ENCODE measurements around the gene SOX14.

Gene SOX14

DNA sequence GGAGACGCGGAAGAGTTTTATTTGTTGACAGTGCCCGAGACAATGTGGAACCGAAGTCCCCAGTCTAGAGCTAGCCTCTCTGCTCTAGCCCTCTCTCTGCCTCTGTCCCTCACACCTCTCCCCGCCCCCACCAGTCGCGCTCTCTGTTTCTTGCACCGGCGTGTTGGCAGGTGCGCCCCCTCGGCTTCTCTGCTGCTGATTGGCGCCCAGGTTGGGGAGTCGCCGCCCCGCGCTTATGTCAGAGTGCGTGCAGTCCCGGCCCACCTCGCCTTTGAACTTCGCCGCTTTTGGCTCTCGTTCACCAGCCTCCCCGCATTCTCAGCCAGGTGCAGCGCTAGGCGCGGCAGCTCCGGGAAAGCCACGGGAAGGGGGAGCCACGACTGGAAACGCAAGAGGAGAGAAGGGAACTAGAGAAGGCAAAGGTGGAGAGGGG lies at the start of gene SOX14:
Gene SOX14, plus strand, starts transcription at position 315 of the 433 bp plus-strand sequence. CDS start 470 bp downstream, outside the sequence.
- DNase-seq: no peak

DNA sequence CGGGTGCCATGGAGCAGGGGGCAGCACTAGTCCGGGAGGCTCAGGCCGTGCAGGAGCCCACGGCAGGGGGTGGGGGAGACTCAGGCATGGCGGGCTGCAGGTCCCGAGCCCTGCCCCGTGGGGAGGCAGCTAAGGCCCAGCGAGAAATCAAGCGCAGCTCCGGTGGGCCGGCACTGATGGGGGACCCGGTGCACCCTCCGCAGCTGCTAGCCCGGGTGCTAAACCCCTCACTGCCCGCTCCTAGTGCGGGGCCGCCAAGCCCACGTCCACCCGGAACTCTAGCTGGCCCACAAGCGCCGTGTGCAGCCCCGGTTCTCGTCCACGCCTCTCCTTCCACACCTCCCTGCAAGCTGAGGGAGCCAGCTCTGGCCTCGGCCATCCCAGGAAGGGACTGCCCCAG lies 49.6 kb upstream of the SOX14 start:
- DNase-seq: no peak

DNA sequence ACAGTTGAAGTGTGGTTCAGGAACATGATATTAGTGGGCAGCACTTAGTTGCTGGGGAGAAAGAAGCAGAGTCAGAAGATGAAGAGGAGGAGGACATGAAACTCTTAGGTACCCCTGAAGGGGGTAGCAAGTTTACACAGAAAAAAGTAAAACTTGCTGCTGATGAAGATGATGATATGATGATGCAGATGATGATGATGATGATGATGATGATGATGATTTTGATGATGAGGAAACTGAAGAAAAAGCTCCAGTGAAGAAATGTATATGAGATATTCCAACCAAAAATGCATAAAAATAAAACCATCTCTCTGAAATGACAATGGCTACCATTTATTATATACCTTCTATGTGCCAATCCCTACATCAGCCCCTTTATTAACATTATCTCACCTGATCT lies 39.9 kb upstream of the SOX14 start:
- DNase-seq: no peak

DNA sequence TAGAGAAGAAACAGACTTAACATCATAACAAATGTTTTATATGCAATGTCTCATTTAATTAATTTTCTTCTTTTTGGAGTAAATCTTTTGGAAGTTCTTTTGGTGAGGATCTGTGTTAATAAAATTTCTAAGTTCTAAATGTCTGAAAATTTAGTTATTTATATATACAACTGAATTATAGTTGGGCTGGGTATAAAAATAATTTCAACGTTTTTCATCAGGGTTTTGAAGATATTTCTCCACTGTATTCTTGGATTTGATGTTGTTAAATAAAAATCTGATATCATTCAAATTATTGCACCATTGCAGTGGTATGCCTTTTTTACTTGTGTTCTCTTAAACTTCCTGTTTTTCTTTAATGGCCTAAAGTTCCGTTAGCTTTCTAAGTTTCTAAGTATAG lies 26.9 kb upstream of the SOX14 start:
- DNase-seq: no peak

DNA sequence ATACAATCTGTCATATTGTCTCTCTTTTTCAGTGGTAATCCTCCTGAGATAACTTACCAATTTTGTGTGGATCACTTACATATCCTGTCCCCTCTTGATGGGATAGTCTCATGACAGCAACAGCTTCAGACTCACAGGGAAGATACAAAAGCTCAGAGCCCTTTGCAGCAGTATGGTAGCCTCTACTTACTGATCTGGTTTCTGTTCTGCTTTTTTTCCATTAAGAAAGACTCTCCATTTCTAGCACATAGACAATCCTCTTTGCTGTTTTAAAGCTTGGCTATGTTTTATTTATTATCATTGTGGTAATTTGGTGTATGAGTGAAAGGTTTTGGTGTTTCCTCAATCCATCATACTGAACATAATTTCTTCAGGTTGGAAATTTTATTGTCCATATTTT lies 25.4 kb upstream of the SOX14 start:
- no peak for DNase-seq

DNA sequence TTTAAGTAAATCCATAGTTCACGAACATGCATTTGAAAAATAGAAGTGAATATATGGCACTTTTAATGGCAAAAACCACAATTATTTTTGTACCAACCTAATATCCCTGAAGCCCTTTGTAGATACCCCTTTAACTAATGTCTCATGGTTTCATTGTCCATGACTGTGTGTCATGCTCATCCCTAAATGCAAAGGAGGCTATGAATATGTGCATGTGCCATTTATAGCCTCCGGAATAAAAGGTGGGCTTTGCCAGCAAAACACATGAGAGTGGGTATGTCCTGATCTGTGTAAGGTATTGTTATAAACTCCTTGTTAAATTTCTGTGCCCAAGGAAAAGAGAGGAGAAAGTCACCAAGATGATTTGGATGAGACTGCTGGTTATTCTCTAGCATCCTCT lies 20.5 kb upstream of the SOX14 start:
- no peak for DNase-seq

DNA sequence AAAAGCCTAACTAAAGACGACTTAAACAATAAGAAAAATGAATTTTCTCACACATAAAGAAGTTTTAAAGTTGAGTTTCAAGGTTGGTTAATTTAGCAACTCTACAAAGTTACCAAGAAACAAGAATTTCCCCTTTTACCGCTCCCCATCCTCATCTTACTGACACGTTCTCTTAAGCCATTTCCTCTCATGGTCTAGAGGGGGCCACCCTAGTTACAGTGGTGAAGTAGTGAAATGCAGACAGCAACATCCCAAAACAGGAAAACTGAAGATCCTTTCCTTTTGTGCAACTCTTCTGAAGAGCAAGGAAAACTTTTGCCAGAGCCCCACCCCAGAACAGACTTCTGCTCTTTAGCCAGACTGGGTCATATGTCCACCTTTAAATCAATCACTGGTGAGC lies 17.3 kb upstream of the SOX14 start:
- no peak for DNase-seq

DNA sequence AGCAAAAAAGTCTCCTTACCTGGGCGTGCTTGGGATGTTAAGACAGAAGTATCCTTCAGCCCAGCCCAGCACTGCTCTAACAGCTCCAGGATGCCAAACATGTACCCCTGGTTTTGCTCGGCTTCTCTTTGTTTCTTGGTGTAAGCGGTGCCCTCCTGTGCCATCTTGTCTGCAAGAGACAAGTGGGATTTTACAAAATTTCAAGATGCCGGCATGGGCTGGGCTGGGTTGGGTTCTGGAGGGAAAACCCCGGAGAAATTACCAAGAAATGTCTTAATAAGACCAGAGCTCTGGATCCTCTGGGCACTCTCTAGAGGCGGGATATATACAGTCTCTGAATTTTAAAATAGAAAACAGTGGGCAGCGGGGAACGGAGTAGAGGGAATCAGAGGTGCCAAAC lies 4.6 kb upstream of the SOX14 start:
- DNase-seq: no peak

DNA sequence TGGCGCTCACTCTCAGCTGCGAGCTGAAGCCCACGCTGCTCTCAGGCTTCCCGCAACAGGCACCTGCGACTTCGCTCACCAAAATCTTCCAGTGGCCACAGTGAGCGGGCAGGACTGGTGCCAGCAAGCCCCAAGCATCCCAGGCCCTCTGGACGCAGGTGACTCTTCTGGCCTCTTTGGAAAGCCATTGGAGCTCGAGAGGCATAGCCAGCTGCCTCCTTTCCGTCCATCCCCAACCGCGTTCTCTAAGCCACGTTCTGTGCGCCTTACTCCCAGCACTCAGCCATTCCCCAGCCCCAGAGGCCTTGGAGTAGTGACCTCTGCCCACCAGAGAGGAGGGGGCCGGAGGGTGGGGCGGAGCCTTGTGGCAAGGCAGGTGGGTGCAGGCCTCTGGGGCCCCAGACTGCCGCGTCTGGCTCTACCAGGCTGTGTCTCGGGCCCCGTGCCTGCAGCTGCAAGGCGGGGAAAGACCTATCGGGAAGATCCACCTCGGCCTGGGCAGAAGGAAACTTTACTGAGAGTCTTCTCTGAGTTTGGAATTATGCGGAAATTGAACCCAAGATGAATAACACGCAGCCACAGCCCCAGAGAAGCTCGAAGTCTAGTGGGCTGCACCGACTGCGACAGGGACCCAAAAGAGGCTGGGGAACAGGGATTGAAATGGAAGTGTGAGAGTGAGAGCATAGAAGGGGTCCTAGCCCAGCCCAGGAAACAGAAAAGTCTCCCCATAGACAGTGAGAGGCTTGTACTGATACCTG lies 3.6 kb upstream of the SOX14 start:
- no peak for DNase-seq

DNA sequence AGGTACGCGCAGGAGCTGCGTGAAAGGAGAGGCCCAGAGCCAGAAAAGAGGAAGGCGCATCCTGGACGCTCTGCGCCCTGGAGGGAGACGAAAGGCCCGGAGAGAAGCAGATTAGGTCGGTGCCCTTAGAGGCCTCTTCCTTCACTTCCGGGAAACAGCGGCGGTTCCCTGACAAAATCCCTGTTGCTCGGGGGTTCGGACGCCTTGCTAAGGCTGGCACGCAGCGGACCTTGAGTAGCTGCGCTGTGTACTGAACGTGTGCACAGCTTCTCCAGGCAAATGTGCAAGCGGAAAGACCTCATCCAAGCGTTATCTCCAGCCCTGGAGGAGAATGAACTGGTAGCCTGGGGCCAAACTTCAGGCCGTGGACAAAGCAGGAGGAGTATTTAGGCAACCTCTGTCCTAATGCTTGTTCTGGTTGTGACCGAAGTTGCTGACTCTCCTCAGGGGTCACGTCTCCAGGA lies 3.0 kb upstream of the SOX14 start:
- DNase-seq: no peak

DNA sequence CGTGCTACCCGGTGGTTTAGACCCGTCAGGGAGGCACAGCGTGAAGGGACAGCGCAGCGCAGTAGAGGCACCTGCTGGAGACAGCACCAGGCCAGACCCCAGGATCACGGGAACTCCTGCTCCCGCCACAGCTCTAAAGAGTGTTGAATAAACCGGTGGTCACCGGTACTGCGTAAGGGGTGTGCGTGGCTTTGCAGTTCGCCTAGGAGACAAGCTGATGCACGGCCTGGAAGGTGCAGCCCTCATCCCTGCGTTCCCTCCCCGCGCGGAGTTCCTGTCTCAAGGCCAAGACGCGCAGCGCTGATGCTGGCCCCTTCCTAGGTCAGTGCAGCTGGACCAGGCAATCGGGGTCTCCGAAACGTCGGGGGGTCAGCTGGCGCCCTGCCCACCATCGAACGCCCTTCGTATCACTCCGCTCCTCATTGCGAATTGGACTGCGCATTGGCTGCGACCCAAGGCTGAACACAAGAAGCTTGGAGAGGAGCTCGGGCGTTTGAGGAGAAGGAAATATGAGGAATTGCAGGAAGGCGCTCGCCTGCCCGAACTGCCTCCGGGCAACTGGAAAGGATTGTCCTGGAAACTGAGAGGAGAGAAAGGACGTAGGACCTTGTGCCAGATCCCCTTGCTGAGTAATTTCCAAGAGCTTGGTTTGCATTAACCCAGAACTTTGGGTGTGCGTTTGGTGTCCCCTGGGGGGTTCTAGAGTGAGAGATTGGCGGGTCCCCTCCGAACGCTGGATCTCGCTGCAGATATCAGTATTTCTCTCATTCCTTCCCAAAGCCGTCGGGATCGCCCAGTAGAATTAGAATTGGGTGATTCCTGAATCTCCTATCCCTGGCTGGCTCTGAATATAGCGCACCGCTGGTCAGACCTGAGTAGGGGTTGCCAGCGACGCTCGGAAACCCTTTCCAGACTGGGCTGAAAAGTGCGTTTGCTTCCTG lies 2.3 kb upstream of the SOX14 start:
- no peak for DNase-seq

DNA sequence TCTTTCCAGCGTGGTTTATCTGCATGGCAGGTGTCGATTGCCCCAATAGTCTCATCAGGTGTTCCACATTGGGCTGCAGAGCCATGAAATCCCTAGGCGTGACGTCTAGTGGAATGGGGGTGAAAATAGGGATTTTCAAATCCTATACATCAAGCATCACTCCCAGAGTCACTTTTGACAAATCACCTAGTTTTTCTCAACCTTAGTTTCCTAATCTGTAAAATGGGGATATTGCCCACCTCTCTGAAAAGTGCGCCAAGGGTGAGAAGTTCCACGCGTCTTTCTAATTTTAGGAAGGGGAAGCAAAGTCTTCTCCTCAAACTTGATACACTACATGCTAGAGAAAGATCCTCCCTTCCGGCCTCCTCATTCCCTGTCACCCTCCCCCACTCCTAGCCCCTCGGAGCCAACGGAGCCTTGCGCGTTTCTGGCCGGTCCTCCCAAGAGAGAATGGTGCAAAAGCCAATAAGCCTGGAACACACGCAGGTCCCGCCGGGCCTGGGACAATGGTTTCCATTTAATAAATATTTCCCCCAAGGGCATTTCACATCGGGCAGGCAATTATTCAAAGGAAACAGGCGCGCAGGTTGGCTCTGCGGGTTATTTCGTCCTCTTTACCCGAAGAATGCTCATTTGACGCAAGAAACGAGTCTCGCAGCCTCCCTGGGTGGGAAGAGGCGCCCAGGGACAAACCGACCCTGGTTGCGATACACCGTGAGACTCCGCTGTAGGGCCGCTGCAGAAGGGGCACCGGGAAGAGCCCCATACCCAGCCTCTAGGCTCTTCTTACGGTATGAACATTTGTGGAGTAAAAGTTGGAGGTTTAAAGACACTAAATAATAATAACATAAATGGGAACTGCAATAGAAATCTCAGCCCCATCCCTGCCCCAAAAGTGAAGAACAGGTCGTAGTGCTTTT lies 1.2 kb upstream of the SOX14 start:
- DNase-seq: no peak

DNA sequence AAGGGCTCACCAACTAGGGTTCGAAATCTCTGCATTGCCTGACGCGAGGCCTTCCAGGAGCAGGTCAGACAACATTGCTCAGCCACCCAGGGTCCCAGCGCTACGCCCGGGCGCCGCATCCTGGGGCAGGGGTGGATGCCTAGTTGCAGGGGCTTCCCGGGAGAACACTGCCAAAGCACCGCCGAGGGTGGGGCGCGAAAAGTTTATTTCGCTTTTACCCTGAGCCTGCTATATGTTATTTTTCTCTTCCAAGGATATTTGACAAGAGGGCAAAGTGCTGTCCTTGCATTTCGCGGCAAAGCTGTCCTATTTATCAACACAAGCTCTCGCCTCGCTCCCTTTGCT lies 549 bp upstream of the SOX14 start:
- DNase-seq: no peak

DNA sequence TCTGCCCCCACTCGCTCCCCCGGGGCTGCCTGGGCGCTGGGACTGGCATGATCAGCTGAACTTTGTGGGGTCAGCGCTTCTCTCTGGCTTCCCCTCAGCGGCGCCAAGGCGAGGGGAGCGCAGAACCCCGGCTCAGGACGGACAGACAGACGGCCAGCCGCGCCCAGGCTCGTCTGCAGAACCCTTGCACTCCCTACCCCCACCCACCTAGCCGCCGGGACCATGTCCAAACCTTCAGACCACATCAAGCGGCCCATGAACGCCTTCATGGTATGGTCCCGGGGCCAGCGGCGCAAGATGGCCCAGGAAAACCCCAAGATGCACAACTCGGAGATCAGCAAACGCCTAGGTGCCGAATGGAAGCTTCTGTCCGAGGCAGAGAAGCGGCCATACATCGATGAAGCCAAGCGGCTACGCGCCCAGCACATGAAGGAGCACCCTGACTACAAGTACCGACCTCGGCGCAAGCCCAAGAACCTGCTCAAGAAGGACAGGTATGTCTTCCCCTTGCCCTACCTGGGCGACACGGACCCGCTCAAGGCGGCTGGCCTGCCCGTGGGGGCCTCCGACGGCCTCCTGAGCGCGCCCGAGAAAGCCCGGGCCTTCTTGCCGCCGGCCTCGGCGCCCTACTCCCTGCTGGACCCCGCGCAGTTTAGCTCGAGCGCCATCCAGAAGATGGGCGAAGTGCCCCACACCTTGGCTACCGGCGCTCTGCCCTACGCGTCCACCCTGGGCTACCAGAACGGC lies 621 bp downstream of the SOX14 start:
- DNase-seq: no peak

DNA sequence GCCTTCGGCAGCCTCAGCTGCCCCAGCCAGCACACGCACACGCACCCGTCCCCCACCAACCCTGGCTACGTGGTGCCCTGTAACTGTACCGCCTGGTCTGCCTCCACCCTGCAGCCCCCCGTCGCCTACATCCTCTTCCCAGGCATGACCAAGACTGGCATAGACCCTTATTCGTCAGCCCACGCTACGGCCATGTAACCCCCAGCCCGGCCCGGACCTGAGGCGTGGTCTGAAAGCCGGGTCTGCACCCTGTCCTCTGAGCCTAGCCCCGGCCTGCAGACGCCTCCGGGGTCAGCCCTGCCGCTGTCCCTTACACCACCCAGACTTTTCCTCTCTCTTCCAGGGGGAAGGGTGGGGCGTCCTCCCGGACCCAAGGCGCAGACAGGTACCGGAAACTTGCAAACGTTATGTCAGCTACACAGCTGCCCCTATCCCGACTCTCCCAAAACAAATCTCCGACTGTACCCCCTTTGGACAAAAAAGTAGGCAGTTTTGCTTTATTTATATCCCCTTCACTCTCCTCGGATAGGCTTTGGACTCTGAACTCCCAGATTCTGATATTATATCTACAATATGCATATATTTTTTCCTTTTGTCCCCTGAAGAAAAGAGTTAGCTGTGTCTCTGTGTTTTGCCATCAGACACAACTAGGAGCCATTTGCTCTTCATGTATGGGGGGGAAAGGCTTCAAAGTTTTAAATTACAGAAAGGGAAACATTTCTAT lies 1.4 kb downstream of the SOX14 start:
- no peak for DNase-seq

DNA sequence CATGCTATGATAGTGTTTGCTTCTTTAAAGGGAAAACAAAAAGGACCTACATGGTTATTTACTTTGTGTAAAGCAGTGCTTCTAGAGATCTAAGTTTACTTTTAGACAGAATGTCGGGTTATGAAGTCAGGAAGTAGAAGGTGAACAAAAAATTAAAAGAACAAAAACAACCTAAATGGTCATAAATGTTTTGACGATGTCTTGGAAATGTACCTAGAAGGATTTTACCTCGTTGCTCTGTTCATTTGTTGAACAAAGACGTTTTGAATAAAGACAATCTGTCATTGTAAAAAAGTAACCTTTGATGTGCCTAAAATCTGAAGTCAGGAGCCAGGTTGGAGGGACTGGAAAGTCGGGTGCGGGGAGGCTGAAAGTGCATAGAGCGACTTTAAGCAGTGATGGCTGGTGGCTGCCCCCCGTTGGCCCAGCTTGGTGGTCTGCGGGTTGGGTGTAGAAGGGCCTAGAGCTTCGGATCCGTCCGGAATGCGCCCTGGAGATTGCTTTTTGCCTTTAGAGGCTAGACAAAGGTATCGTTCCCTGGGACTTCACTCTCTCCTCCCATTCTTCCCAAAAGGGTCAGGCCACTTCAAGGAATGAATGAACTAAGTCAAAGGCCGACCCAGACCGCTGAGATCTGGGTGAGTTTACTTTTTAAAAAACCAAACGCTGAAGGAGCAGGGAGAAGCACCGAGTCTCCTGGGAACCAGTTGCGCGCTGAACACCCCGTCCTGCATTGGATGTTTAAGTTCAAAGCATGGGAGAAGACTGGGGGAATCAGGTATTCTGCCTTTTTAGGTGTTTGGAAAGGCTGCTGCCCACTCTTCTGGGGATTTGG lies 2.1 kb downstream of the SOX14 start:
- no peak for DNase-seq

DNA sequence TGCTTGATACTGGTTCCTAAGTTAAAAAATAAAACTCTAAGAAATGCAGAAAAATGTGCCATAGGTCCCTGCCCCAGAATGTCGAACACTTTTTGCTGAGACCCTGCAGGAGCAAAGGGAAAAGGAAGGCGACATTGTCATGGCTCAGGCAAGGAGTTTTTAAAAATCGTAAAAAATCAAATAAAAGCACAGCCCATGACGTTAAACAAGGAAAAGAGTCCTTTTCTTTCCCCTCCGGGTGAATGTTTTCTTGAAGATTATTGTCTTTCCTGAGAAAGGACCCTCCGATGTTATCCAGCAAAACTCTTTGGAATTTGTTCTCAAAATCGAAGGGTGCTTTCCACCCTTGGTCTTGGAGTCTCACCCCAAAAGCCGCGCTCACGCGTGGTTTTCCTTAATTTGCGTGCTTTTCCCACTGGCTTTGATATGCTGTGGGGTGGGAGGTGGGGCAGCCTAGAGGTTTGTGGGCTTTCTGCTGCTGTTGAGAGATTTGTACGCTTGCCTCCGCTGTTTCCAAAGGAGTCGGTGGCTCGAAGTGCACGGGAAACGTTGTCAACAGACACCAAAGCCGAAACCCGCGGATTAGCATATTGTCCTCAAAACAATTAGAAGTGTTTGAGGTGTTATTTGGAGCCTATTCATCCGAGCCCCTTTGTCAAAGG lies 2.9 kb downstream of the SOX14 start:
- no peak for DNase-seq

DNA sequence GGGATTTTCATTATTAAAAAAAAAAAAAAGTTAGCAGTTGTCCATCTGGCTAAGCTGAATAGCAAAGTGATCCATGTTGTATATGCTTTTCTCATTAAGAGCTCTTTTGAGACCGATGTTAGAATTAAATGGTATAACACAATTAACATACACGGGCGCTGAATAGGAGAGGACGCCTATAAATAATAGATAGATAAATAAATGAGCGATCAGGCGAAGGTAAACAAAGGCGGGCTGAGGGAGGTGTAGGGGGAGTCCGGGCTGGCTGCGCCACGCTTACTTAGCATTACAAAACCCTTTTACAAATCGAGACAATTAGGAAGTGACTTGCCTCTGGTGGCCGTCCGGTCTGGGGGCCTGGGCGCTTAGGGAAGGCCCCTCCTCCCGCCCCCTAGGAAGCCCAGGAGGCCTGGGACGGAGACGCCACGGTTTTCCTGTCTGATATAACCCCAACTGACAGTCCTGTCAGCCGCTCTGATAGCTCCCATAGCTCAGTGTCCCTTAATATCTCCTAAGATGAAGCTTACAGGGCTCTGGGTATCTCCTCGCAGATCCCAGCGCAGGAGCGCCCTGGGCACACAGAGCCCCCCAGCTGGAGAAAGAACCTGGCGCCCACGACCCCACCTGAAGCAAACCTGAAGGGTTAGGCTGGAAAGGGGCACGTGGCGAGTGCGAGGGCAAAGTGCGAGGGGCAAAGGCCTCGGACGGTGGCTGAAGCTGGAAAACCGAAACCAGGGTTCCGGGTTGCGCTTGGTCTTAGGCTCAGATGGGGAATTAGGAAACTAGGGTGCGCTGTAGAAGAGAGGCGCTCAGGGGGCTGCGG lies 3.6 kb downstream of the SOX14 start:
- no peak for DNase-seq

All from activated naive CD4-positive, alpha-beta T cell treated with Interleukin-2 at 50 U/mL for 16 hours (primary cell).